HPDE6-E6E7 (cell line): Measurements from ENCODE around the gene TSPAN10.
"Not testable (repeated sequence)": the region's sequence is repeated elsewhere in the genome, so short reads cannot be mapped to it uniquely, and the experiment has no call there.

Source experiments
- DNase-seq: peaks from one replicate; pipeline ENCODE4 v3.0.0; 2011; ENCODE audit warnings: missing footprints; ENCODE audit errors: extremely low spot score

The TSPAN10 gene

GRCh38 chr17:81662002-81662401, 25.0 kb downstream of the TSPAN10 start:
- DNase-seq, result no peak

- DNase-seq, result no peak
Observed at GRCh38 chr17:81664051-81664470, 27.1 kb downstream of the TSPAN10 start.

- no peak for DNase-seq
Observed at GRCh38 chr17:81665205-81666091, 28.5 kb downstream of the TSPAN10 start.

GRCh38 chr17:81666092-81666341, 29.0 kb downstream of the TSPAN10 start:
- DNase-seq, result no peak

- peak; percentile 96 for DNase-seq
Observed at GRCh38 chr17:81666342-81667191, 29.6 kb downstream of the TSPAN10 start, which contains the start of the genes CCDC137 and OXLD1. CCDC137 (plus strand) TSS chr17:81666737; CDS start chr17:81666767, 30 bp downstream. OXLD1 (minus strand) TSS chr17:81666605; CDS start chr17:81666577, 28 bp downstream.

GRCh38 chr17:81667754-81668153, 30.8 kb downstream of the TSPAN10 start:
- DNase-seq, result no peak

GRCh38 chr17:81672504-81672903, 35.5 kb downstream of the TSPAN10 start:
- no peak for DNase-seq

- no peak for DNase-seq
Observed at GRCh38 chr17:81672954-81673353, 36.0 kb downstream of the TSPAN10 start.

- DNase-seq, result no peak
Observed at GRCh38 chr17:81673561-81674258, 36.7 kb downstream of the TSPAN10 start.

GRCh38 chr17:81675515-81676221, 38.7 kb downstream of the TSPAN10 start:
- DNase-seq, result not testable (repeated sequence)

GRCh38 chr17:81676906-81677305, 39.9 kb downstream of the TSPAN10 start:
- no peak for DNase-seq

GRCh38 chr17:81680150-81680549, 43.2 kb downstream of the TSPAN10 start:
- DNase-seq, result no peak

- DNase-seq, result no peak
Observed at GRCh38 chr17:81681672-81682071, 44.7 kb downstream of the TSPAN10 start.

GRCh38 chr17:81682565-81683207, 45.7 kb downstream of the TSPAN10 start:
- DNase-seq, result no peak

GRCh38 chr17:81683208-81683583, 46.2 kb downstream of the TSPAN10 start:
- no peak for DNase-seq

GRCh38 chr17:81683584-81684441, 46.8 kb downstream of the TSPAN10 start, which contains the start of the genes ARL16 and HGS:
ARL16 (minus strand) TSS chr17:81683797; CDS start chr17:81683753, 44 bp downstream.
HGS (plus strand) TSS chr17:81684011; CDS start chr17:81684067, 56 bp downstream.
- peak; percentile 99 for DNase-seq

GRCh38 chr17:81684442-81684911, 47.5 kb downstream of the TSPAN10 start:
- no peak for DNase-seq

GRCh38 chr17:81685108-81685507, 48.1 kb downstream of the TSPAN10 start:
- DNase-seq, result peak; percentile 98

- no peak for DNase-seq
Observed at GRCh38 chr17:81686614-81687013, 49.6 kb downstream of the TSPAN10 start.
